GM12872 (cell line): ENCODE data around the gene SIAH1.

ENCODE experiments used
- TF ChIP-seq, protein P1 (sequence below): IDR thresholded peaks from 3 replicates; pipeline ENCODE4 v1.5.1; 2011; ENCODE audit warnings: low read depth, mild to moderate bottlenecking, low read length, moderate library complexity; ENCODE audit not compliant: insufficient read depth

SIAH1 gene

DNA sequence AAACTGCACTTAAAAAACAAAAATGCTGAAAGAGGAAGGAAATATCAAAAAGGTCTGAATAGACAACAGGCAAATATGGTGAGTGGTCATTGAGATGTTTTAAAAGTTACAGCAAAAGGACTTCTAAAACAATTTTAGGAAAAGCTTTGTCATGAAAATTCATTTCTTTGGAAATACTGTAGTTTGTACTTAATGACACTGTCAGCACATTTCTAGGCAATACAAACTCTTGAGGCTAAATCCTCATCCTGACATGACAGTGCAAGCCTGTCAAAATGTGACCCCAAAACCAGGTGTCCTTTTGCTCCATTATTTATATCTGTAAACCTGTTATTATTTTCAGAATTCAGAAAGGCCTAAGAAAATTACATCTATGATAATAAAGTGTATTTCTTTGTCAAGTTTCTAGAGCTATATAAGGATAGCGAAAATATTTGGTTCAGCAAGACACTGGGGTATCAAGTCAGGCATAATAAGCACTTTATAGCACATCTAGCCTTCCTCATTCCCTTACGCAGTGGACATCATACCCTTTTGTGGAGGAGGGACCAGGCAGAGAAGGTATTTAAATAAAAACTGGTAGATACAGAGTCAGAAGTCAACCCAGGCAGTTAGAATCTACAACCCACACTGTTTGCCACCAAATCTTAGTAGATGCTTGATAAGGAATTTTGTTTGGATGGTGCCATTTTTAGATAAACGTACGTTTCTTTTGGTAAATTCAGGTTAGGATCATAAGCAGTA, 28.4 kb downstream of the SIAH1 start:
- TF ChIP-seq, protein P1, sequence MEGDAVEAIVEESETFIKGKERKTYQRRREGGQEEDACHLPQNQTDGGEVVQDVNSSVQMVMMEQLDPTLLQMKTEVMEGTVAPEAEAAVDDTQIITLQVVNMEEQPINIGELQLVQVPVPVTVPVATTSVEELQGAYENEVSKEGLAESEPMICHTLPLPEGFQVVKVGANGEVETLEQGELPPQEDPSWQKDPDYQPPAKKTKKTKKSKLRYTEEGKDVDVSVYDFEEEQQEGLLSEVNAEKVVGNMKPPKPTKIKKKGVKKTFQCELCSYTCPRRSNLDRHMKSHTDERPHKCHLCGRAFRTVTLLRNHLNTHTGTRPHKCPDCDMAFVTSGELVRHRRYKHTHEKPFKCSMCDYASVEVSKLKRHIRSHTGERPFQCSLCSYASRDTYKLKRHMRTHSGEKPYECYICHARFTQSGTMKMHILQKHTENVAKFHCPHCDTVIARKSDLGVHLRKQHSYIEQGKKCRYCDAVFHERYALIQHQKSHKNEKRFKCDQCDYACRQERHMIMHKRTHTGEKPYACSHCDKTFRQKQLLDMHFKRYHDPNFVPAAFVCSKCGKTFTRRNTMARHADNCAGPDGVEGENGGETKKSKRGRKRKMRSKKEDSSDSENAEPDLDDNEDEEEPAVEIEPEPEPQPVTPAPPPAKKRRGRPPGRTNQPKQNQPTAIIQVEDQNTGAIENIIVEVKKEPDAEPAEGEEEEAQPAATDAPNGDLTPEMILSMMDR, result no peak

DNA sequence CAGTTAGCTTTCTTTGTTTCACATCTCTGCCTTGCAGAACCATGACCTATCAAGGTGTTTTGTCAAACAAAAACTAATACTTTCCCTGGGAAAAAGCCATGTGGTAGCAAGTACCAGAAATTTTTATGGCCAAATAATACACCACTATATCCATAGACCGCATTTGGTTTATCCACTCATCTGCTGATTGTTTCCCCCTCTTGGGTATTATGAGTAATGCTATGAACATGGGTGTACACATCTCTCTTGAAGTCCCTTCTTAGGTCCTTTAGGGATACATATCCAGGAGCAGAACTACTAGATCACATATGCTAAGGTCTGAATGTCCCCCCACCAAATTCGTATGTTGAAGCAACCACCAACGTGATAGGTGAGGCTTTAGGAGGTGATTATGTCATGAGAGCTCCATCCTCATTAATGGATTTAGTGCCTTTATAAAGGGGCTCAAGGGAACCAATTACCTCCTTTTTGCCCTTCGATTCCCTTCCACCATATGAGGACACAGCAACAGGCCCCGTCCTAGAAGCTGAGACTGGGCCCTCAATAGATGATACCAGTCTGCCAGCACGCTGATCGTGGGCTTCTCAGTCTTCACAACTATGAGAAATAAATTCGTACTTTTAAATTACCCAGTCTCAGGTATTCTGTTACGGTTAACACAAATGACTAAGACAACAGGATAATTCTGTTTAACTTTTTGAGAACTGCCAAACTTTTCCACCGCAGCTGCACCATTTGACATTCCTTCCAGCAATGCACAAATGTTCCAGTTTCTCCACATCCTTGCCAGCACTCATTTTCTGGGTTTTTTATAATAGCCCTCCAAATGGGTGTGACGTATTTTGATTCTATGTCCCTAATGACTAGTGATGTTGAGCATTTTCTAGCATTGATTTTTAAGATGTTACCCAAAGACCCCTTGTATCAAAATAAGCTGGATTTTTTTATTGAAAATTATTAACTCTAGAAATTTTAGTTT, 30.0 kb downstream of the SIAH1 start:
- TF ChIP-seq, protein P1, result no peak

DNA sequence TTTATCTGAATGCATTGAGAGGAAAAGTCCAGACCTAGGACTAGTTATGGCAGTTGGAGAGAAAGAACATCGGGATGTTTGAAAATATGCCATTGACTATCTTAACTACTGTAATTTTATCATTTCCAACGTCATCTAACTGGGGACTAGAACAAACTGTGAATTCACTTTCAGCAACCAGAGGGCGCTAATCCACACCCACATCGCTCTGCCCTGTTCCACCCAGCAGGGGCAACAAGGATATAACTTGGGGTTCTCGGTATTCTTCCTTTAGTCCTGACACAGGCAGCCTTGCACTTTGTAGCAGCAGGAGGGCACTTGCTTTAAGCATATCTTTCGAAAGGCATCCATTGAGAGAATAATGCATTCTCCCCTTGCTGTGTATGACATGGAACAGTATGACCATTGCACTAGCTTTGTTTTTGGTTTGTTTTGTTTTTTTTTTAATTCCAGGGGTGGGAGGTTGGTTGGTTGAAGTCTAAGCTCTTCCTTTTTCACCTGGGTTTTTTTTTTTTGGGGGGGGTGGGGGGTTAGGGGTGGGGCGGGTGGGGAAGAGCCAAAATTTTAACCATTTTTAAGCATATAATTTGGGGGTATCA, 31.5 kb downstream of the SIAH1 start:
- TF ChIP-seq, protein P1, result peak; percentile 87

DNA sequence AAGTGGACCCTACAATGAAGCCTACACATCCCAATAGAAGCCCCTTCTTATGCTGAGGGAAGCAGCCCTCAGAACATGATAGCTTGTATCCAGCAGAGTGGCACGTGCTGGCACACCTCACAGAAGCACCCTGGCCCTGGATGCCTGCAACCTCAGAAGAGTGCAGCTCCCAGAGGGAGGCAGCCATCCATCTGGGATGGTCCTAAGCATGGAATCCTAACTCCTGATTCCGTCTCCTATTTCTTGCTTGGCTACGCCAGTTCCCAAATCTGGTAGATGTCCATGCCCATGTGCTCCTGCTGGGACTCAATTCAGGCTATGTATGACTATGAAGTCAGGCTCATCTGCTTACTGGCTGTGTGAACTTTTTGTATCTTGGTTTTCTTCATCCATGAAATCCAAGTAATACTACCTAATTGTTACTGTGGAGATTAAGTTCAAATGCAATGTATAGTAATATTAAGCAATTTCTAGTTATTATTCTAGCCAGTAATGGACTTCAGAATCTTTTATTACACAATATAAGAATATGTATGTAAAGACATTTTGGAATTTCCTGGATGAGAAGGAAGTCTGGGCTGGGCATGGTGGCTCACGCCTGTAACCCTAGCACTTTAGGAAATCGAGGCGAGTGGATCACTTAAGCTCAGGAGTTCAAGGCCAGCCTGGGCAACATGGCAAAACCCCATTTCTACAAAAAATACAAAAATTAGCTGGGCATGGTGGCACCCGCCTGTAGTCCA, 32.4 kb downstream of the SIAH1 start:
- TF ChIP-seq, protein P1, result no peak

DNA sequence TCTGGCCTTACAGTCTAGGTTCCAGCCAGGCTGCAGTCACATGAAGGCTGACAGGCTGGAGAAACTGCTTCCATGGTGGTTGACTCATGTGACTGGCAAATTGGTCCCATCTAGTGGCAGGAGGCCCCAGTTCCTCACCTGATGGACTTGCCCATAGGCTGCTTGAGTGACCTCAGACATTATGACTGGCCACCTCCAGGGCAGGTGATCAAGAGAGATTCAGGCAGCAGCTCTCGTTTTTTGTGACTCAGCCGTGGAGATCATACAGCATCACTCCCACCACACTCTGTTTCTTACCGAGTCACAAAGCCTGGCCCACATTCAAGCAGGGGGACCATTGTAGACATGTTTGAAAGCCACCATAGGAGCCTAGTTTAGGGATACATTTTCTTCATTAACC, 34.5 kb downstream of the SIAH1 start:
- TF ChIP-seq, protein P1, result no peak

DNA sequence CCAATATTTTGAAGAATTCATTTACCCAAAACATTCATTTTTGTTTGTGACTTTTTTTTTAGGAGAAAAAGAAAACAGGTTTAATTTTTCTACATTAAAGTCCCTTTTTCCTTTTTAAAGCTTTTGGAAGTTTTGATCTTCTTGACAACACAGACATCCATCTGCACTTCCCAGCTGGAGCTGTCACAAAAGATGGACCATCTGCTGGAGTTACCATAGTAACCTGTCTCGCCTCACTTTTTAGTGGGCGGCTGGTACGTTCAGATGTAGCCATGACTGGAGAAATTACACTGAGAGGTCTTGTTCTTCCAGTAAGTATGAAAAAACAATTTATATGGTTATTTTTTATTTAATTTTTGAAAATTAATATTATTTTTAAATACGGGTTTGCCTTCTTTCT, 37.2 kb downstream of the SIAH1 start:
- TF ChIP-seq, protein P1, result no peak
